ENCODE data around the gene APBB2.

The APBB2 gene

GRCh38 chr4:40952217-40952616 lies 262.1 kb downstream of the APBB2 start:
- H3K4me3 ChIP-seq (ENCODE audit: low read depth, low read length), result no peak overlapping the region
- POLR2A ChIA-PET, result no interaction called here
- no peak for DNase-seq (ENCODE audit: low read depth, low spot score)
- CTCF ChIA-PET, result interaction anchor here (1.0 to 1.1 kb wide), 2 partner anchors 11 to 28 kb away, joined by 3 read pairs; no protein-coding TSS in a partner anchor
- no peak for TF ChIP-seq CTCF (IDR thresholded peaks at IDR 0.05; ENCODE audit: insufficient read depth, low read length, missing control alignments)

GRCh38 chr4:40951026-40951425 lies 263.3 kb downstream of the APBB2 start:
- CTCF ChIA-PET, result interaction anchor here (1.0 kb wide), 1 partner anchor 25 kb away, joined by 3 read pairs; no protein-coding TSS in a partner anchor
- TF ChIP-seq CTCF (IDR thresholded peaks at IDR 0.05; ENCODE audit: insufficient read depth, low read length, missing control alignments), result no peak
- POLR2A ChIA-PET, result no interaction called here

GRCh38 chr4:40949358-40950100 lies 264.8 kb downstream of the APBB2 start:
- POLR2A ChIA-PET, result no interaction called here
- CTCF ChIA-PET, result interaction anchor here (1.0 to 1.7 kb wide), 3 partner anchors 24 to 265 kb away, joined by 3 to 4 read pairs (median 4); partner anchors contain the start of gene APBB2
- no peak for TF ChIP-seq CTCF (IDR thresholded peaks at IDR 0.05; ENCODE audit: insufficient read depth, low read length, missing control alignments)
- H3K4me3 ChIP-seq (ENCODE audit: low read depth, low read length), result no peak overlapping the region
- DNase-seq (ENCODE audit: low read depth, low spot score), result no peak

More at GRCh38 chr4:40951026-40951425, 263.3 kb downstream of the APBB2 start:
- no peak for DNase-seq (ENCODE audit: low read depth, low spot score)
- H3K4me3 ChIP-seq (ENCODE audit: low read depth, low read length), result no peak overlapping the region

- ChIA-PET POLR2A (interaction anchor here (0.6 kb wide), 1 partner anchor 25 kb away, joined by 3 read pairs; no protein-coding TSS in a partner anchor), CTCF (interaction anchor here (1.0 to 1.9 kb wide), 3 partner anchors 20 to 23 kb away, joined by 4 to 8 read pairs (median 4); no protein-coding TSS in a partner anchor)
- no peak overlapping the region for H3K4me3 ChIP-seq (ENCODE audit: low read depth, low read length)
- no peak for DNase-seq (ENCODE audit: low read depth, low spot score)
- TF ChIP-seq CTCF (IDR thresholded peaks at IDR 0.05; ENCODE audit: insufficient read depth, low read length, missing control alignments), result no peak
Observed at GRCh38 chr4:40948014-40948413, 266.3 kb downstream of the APBB2 start.

GRCh38 chr4:40946652-40947051 lies 267.7 kb downstream of the APBB2 start:
- no peak for TF ChIP-seq CTCF (IDR thresholded peaks at IDR 0.05; ENCODE audit: insufficient read depth, low read length, missing control alignments)
- no peak overlapping the region for H3K4me3 ChIP-seq (ENCODE audit: low read depth, low read length)
- no peak for DNase-seq (ENCODE audit: low read depth, low spot score)
- ChIA-PET POLR2A (no interaction called here), CTCF (interaction anchor here (1.2 to 1.9 kb wide), 2 partner anchors 21 to 24 kb away, joined by 3 to 8 read pairs; no protein-coding TSS in a partner anchor)

- TF ChIP-seq CTCF (IDR thresholded peaks at IDR 0.05; ENCODE audit: insufficient read depth, low read length, missing control alignments), result no peak
- DNase-seq (ENCODE audit: low read depth, low spot score), result no peak
- ChIA-PET POLR2A (no interaction called here), CTCF (interaction anchor here (1.0 to 7.4 kb wide), 2 partner anchors 15 to 37 kb away, joined by 3 to 107 read pairs; no protein-coding TSS in a partner anchor)
- no peak overlapping the region for H3K4me3 ChIP-seq (ENCODE audit: low read depth, low read length)
Observed at GRCh38 chr4:40940756-40941155, 273.6 kb downstream of the APBB2 start.
